ENCODE measurements around the gene ADARB1.

ADARB1 gene

GRCh38 chr21:45237401-45237800, 163.0 kb downstream of the ADARB1 start:
- DNase-seq, result no peak

GRCh38 chr21:45241357-45241756, 167.0 kb downstream of the ADARB1 start:
- DNase-seq, result no peak

GRCh38 chr21:45243603-45244002, 169.2 kb downstream of the ADARB1 start:
- no peak for DNase-seq

GRCh38 chr21:45244799-45245340, 170.5 kb downstream of the ADARB1 start:
- DNase-seq, result no peak

- DNase-seq, result no peak
These were observed 172.3 kb downstream of the ADARB1 start for GRCh38 chr21:45246386-45247320.

GRCh38 chr21:45248301-45248892, 174.0 kb downstream of the ADARB1 start:
- no peak for DNase-seq

GRCh38 chr21:45248893-45249381, 174.6 kb downstream of the ADARB1 start:
- DNase-seq, result peak; percentile 32 to 70 (median 37)

- DNase-seq, result no peak
These were observed 175.2 kb downstream of the ADARB1 start for GRCh38 chr21:45249626-45250025.

GRCh38 chr21:45250272-45250671, 175.9 kb downstream of the ADARB1 start:
- no peak for DNase-seq

GRCh38 chr21:45250914-45251634, 176.7 kb downstream of the ADARB1 start:
- DNase-seq, result no peak

GRCh38 chr21:45251635-45252447, 177.5 kb downstream of the ADARB1 start:
- no peak for DNase-seq

GRCh38 chr21:45252448-45252925, 178.1 kb downstream of the ADARB1 start:
- DNase-seq, result no peak

GRCh38 chr21:45253180-45253579, 178.8 kb downstream of the ADARB1 start:
- no peak for DNase-seq

GRCh38 chr21:45253633-45254459, 179.5 kb downstream of the ADARB1 start:
- no peak for DNase-seq

GRCh38 chr21:45254460-45254930, 180.1 kb downstream of the ADARB1 start:
- DNase-seq, result no peak

- peak; percentile 67 to 82 (median 73) for DNase-seq
These were observed 181.1 kb downstream of the ADARB1 start for GRCh38 chr21:45255381-45256020.

- peak in 1 of 3 experiments; percentile 13 for DNase-seq
These were observed 181.9 kb downstream of the ADARB1 start for GRCh38 chr21:45256021-45256911.

- DNase-seq, result no peak
These were observed 182.7 kb downstream of the ADARB1 start for GRCh38 chr21:45256912-45257672.

All from NCI-H1417 (cell line).